Inflammatory macrophage (primary cell): ENCODE results near the gene ZNF169.
A peak's percentile ranks its signal among the peaks of the same experiment; 100 is the strongest.
"Not testable (repeated sequence)": the region's sequence is repeated elsewhere in the genome, so short reads cannot be mapped to it uniquely, and the experiment has no call there.

Experiments
- DNase-seq, 2 donors: peaks; one replicate each; pipeline ENCODE4 v3.0.0-alpha.2; 2020 to 2022

ZNF169 gene

DNA sequence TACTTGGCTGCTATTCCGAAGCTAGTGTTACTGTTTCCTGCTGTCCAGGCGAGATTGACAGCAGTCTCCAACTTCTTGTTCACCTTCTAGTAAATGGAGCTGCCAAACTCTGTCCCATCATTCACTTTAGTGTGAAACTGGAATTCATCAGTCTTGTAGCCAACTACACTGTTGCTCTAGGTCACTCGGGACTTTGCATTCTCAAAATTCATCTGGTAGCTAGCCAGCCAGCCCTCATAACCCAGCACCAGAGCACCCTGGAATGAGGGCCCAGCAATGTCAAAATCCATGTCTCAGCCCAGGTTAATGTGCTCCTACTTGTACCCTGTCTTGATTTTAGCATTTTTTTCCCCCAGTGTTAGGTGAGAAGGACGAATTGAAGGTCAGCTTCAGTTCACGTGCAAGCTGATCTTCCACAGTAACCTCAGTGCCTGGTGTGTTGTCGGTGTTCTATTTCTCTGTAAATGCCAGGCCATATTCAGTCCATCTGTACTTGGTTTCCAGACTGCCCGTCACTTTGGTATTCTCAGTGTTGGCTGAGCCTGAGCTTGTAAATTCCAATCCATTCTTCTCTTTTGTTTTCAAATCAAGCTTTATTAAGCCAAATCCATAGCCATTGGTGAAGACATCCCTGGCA, 28.9 kb downstream of the ZNF169 start:
- DNase-seq, result no peak

GRCh38 chr9:94289691-94290090, 30.6 kb downstream of the ZNF169 start:
- DNase-seq, result no peak

DNA sequence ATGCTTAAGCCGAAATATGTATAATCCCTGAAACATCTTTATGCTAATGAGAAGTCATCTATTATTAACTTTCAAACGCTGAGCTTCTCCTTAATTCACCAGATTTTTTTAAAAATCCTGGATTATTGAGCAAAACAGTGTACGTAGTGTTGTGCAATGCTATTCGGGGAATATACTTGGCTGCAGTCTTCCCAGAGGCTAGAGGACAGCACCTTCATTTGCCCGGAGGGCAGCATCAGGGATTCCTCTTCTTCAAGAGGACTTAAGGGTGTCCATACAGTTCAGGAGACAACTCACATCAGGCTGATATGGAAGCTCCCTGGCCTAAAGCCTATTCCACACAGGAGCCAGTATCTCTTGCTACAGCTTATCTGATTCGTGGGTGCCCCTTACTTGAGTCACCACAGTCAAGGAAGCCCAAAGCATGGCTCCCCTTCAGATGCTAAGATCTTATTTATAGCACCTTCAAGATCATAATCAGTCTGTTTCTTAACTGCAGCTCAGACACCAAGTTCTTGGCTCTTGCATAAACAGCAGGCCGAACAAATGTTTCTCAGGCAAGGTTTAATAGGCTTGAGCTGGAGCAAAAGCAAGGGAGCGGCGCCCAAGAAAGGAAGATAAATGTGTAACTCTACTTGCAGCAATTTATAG, 40.0 kb downstream of the ZNF169 start:
- DNase-seq, result no peak

- no peak for DNase-seq
Measured at GRCh38 chr9:94300470-94301301, 41.6 kb downstream of the ZNF169 start.

- no peak for DNase-seq
Measured at GRCh38 chr9:94301583-94301982, 42.5 kb downstream of the ZNF169 start.

DNA sequence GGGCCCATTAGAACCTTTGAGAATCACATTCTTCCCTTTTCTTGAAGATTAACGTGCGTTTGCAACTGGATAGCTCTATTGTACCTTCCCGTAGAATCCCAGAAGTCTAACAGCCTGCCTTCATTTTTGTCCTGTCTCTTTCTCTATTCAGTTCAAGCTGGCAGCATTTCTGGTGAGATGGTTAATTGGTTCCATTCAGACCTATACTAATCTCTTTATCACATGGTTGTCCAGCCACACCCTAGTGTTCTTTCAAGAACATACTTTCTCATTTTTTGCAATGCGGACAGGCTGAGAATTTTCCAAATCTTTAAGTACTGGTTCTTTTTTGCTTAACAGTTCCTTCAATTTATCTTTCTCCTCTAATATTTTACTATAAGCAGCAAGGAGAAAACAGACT, 43.3 kb downstream of the ZNF169 start:
- no peak for DNase-seq

GRCh38 chr9:94303321-94303720, 44.2 kb downstream of the ZNF169 start:
- DNase-seq, result no peak

DNA sequence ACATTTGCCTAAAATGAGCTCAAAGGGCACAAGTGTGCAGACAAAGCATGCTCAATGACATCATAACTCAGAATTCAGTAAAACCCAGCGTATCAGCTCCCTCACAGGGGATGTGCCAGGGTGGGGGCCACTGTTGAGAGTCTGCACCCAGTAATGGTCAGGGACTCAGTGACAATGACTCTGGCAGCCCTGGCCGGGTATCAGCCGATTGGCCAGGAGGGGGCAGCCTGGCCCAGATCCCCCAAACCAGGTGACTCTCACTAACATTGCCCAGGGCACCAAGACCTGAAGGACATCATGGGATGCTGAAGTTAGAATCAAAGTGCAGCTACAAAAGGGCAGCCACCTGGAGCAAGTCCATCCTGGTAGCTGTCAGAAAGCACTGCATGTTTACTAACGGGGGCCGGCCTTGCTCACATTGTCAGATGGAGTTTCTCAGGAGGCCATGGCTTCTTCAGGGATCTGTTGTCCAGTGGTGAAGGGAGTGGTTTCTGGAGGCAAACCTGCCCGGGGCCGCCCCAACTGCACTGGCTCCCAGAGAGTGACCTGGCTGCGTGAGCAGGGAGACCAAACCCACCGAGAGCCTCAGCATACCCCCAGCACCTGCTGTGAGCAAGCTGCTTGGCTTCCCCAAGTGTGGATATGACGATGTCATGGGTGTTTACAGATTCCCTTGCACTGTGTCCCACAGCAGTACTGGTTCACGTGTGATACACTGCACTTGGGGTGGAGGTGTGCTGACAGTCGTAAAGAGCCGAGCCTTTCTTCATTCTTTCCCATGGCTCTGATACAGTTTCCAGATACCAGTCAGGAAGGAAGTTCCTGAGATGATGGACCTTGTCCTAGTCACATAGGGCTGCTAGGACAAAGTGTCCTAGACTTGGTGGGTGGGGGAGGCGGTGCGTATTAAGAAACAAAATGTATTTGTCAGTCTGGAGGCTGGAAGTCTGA, 56.2 kb downstream of the ZNF169 start:
- DNase-seq, result not testable (repeated sequence)

DNA sequence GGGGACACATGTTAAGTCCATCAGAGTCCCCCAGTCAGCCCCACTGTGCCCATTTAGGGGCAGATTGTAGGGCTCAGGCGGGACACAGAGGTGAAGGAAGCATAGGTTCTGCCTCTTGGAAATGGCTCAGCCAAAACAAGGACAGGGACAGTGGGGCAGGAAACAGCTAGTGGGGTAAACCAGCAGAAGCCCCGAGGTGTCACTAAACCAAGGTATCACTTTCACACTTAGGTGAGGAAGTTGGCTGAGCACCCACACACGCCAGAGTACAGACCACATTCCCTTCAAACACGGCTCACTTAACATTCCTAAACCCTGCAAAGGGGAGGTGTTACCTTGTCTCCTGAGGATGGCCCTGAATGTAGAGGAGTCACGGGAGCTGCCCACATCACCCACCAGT, 57.1 kb downstream of the ZNF169 start:
- not testable (repeated sequence) for DNase-seq

- not testable (repeated sequence) for DNase-seq
Measured at GRCh38 chr9:94317949-94318657, 59.0 kb downstream of the ZNF169 start.

- not testable (repeated sequence) for DNase-seq
Measured at GRCh38 chr9:94322342-94322940, 63.3 kb downstream of the ZNF169 start.

DNA sequence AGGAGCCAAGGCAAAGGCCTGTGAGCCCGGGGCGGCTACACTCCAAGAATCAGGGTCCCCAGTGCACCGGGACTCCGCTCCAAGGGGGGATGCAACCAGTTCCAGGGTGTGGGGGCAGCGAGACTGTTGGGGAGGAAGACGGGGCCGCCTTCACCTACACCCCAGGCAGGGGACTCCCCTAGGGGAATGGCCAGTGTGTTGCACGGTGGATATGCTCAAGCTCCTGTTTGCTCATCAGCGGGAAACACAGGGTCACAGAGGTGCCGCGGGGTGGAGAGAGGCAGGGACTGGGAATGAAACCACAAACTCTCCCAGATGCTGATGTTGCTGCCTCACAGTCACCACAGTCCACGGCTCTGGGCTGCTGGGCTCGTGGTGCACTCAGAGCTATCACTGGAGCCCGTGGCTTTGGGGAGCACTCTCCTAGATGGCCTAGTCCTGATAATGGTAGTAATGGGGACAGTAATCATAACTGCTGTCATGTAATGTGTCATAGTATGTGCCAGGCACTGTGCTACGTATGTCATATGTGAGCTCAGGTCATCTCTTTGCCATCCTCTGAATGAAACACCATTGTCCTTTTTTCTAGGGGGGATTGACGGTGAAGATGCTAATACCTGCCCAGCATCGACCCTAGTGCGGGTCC, 64.2 kb downstream of the ZNF169 start:
- DNase-seq, result not testable (repeated sequence)

- DNase-seq, result peak in 1 of 2 donors; percentile 3
Measured at GRCh38 chr9:94325583-94325982, 66.5 kb downstream of the ZNF169 start.

GRCh38 chr9:94328544-94328943, 69.4 kb downstream of the ZNF169 start, which contains the start of gene NUTM2F:
Gene NUTM2F, minus strand, starts transcription at chr9:94328644. Its CDS starts 21 bp downstream, at chr9:94328623.
- DNase-seq, result not testable (repeated sequence)

DNA sequence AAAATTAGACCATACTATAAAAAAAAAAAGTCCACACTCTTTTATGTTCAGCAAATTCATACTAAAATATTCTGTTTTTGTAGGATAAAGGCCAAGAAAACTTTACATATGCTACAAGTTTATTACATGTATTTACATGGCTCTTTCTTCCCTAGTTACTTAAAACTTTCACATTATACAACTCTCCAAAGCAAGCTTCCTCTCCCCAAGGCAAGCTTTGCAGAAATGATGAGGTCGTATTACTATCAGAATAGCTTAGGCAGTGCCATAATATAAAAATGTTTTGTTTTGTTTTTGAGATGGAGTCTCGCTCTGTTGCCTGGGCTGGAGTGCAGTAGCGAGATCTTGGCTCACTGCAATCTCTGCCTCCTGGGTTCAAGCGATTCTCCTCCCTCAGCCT, 77.3 kb downstream of the ZNF169 start:
- not testable (repeated sequence) for DNase-seq

DNA sequence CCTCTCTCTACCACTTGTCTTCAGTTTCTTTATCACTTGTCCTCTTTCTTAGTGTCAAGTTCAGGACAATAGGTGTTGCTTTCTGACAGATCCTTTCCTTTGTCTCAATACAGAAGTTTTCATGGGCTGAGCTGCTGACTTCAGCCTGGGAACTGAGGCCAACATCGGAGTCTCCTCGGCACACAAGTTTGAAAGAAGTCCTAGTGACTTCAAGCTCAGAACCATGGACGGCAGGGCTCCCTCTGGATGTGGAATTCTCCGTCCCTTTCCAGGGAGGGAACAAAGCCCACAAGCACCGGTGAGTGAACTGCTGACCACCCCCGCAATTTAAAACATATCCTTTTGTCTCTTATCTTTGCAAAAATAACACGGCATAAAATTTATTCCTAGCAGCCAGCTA, 79.6 kb downstream of the ZNF169 start:
- not testable (repeated sequence) for DNase-seq

DNA sequence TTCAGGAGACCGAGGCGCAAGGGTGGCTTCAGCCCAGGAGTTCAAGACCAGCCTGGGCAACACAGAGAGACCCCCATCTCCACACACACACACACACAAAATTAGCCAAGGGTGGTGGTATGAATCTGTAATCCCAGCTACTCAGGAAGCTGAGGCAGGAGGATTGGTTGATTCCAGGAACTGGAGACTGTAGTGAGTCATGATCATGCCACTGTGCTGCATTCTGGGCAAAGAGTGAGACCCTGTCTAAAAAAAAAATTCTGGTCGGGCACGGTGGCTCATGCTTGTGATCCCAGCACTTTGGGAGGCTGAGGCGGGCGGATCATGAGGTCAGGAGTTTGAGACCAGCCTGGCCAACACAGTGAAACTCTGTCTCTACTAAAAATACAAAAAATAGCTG, 80.6 kb downstream of the ZNF169 start:
- DNase-seq, result peak; percentile 29 to 33

GRCh38 chr9:94340750-94341149, 81.7 kb downstream of the ZNF169 start:
- DNase-seq, result not testable (repeated sequence)

DNA sequence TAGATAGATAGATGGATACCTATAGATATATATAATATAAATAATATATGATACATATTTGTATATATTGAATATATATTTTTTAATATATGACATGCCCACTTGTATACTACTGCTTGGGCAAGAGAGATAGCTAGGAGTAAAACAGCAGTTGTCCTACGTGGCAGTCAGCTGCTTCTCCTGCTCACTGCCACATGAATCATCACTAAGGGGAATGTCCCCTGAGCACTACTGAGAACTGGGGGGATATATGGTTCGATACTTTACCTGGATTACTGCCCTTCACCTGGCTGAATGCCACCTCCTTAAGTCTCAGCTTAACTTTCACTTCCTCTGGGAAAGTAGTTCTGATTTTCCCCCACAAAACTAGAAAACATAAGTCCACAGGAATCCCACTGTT, 82.6 kb downstream of the ZNF169 start:
- not testable (repeated sequence) for DNase-seq

DNA sequence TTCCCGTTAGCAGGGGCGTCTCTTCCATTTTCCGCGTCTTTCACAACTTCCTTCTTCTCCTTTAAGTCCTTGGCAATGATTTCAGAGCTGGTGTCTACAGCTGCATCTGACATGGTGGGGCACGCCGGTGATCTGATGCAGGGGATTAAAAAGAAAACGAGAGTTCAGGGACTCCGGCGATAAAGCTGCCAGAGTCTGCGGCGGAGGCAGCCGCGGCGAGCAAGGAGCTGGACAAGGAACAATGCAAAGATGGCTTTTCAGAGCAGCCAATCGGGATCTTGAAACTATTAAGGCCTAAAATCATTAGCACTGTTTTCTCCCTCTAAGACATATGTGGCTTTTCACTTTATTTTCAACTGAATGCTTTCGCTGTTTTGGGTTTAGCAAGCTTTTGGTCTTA, 88.4 kb downstream of the ZNF169 start:
- DNase-seq, result peak in 1 of 2 donors; percentile 1

- not testable (repeated sequence) for DNase-seq
Measured at GRCh38 chr9:94348754-94349153, 89.7 kb downstream of the ZNF169 start.
